Esophagus squamous epithelium (tissue), 4 donors: Measurements from ENCODE around the gene CACTIN.

Source experiments
- POLR2A ChIP-seq, 4 donors: fragments of 450-650 bp; IDR thresholded peaks; one replicate each; pipeline ENCODE4 v1.6.1; 2017; ENCODE audit warnings: antibody characterized with exemption in 4 of 4, mild to moderate bottlenecking in 4 of 4, moderate library complexity in 3 of 4
- TF ChIP-seq, protein P1 (sequence below), 6 experiments: fragments of 450-650 bp in 4 of 6; fragments of 200-600 bp in 2 of 6; sonication (generic) in 2 of 6; IDR thresholded peaks; one replicate each; pipeline ENCODE4 v1.5.1; 2016 to 2019; ENCODE audit warnings: antibody characterized with exemption in 6 of 6, mild to moderate bottlenecking in 4 of 6, moderate library complexity in 4 of 6

DNA sequence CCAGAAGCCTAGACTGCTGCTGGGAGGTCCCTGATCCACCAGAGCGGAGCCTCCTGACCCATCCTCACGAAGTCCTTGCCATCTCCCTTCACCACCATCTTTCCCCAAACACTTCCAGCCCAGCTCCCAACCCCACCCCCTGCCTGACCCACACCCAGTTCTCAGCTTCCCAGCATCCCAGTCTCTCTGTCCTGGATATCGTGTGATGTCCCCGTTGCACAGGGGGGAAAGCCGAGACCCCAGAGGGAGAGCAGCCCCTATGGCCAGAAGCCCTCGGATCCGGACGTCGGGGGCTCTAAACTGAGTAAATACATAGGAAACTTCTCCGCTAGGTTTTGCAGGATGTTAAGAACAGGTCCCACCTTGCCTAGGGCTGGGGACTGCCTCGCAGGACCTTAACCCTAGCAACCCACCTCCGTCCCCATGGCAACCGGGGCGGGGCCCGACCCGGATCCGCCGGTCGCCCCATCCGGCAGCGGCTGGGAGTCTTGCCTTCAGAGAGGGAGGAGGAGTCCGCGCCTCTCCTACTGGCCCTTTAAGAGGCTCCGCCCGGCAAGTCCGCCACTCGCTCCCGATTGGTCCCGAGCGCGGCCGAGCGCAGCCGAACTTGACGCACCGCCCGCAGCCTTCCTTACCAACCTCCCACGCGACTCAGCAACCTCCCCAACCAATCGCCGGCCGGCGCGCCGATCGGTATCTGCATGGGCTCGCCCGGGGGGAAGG lies 54.3 kb downstream of the CACTIN start:
- TF ChIP-seq, protein P1, sequence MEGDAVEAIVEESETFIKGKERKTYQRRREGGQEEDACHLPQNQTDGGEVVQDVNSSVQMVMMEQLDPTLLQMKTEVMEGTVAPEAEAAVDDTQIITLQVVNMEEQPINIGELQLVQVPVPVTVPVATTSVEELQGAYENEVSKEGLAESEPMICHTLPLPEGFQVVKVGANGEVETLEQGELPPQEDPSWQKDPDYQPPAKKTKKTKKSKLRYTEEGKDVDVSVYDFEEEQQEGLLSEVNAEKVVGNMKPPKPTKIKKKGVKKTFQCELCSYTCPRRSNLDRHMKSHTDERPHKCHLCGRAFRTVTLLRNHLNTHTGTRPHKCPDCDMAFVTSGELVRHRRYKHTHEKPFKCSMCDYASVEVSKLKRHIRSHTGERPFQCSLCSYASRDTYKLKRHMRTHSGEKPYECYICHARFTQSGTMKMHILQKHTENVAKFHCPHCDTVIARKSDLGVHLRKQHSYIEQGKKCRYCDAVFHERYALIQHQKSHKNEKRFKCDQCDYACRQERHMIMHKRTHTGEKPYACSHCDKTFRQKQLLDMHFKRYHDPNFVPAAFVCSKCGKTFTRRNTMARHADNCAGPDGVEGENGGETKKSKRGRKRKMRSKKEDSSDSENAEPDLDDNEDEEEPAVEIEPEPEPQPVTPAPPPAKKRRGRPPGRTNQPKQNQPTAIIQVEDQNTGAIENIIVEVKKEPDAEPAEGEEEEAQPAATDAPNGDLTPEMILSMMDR (IDR thresholded peaks at IDR 0.05), result peak in 1 of 6 experiments; percentile 15
- TF ChIP-seq POLR2A (IDR thresholded peaks at IDR 0.05), result no peak
